Activated CD8-positive, alpha-beta T cell treated with anti-CD3 and anti-CD28 coated beads, Interleukin-2, amount 10 ng/mL, durations not matched to agents 7 days and 5 days (primary cell): ENCODE data around the gene ALDH1A3. TPM values are rescaled to one million over a fixed set of nuclear protein-coding genes. Genes with fewer than 3 reads are reported as not detected.
A peak's percentile ranks its signal among the peaks of the same experiment; 100 is the strongest.

ENCODE experiments used
- ATAC-seq: fragments of 150-1000 bp; cut with Tn5 transposase; one replicate; pipeline ENCODE4 v1.10.0; 2021; ENCODE audit warnings: moderate library complexity
- CTCF ChIA-PET: fragments of 350-600 bp; sonication (Branson Sonifier 250); formaldehyde crosslinking; loops from one replicate; lab custom pipeline; 2021; ENCODE audit warnings: antibody characterized with exemption; lab: Charles Lee
- POLR2A ChIA-PET: fragments of 350-600 bp; sonication (Branson Sonifier 250); formaldehyde crosslinking; loops from one replicate; lab custom pipeline; 2021; ENCODE audit warnings: antibody characterized with exemption; lab: Charles Lee
- DNase-seq: peaks from one replicate; pipeline ENCODE4 v3.0.0-alpha.2; 2020
- H3K27ac Mint-ChIP-seq: one replicate; pipeline ENCODE4 v1.8.0; 2021; ENCODE audit warnings: mild to moderate bottlenecking, mixed read lengths
- H3K27me3 Mint-ChIP-seq: one replicate; pipeline ENCODE4 v1.8.0; 2021; ENCODE audit warnings: low read depth, mixed read lengths
- H3K36me3 Mint-ChIP-seq: one replicate; pipeline ENCODE4 v1.8.0; 2021; ENCODE audit warnings: low read depth, mixed read lengths
- H3K4me1 Mint-ChIP-seq: one replicate; pipeline ENCODE4 v1.8.0; 2021; ENCODE audit warnings: low read depth, mixed read lengths
- H3K4me3 Mint-ChIP-seq: one replicate; pipeline ENCODE4 v1.8.0; 2021; ENCODE audit warnings: mild to moderate bottlenecking, mixed read lengths
- H3K9me3 Mint-ChIP-seq: one replicate; pipeline ENCODE4 v1.8.0; 2022; ENCODE audit warnings: mixed read lengths; ENCODE audit not compliant: insufficient read depth
- total RNA-seq, 2 experiments: library from RNA; stranded (reverse); gene quantifications; one replicate each; pipeline ENCODE4 v1.2.3, GENCODE V29; 2021

The ALDH1A3 gene
- total RNA-seq, result not detected

DNA sequence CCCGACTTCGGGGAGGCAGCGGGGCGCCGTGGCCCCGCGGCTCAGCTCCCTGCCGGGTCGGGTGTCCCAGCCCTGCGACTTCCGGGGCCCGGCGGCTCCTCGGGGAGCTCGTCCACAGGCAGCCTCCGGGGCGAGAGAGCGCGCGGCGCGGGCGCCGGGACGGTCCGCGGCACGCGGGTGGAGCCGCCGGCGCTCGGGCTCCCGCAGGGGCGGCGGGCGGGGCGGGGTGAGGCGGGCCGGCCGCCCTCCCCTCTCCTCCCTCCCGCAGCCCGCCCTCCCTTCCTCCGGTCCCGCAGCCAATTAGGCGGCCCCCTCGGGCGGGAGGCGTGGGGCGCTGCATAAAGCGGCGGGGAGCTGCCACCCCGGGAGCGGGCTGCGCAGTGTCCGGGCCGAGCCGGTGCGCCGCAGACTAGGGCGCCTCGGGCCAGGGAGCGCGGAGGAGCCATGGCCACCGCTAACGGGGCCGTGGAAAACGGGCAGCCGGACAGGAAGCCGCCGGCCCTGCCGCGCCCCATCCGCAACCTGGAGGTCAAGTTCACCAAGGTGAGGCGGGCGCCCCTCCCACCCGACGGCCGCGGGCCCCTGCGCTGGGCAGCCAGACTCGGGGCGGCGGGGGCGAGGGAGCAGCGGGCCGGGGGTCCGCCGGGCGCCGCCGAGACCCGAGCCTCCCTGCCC lies at the start of gene ALDH1A3:
ALDH1A3 (plus strand) TSS at position 368 of the 675 bp plus-strand sequence; CDS start at position 445, 77 bp downstream.
- Mint-ChIP-seq H3K36me3 (no peaks in the 10 kb centered on the region), H3K4me1 (peaks cover 10% of the 10 kb centered on the region), H3K9me3 (no peaks in the 10 kb centered on the region), H3K4me3 (peak within 1 kb of the TSS; percentile 56), H3K27ac (no peak within 1 kb of the TSS), H3K27me3 (peaks cover 72% of the 10 kb centered on the region)
- POLR2A ChIA-PET, result interaction anchor here (0.6 kb wide), 1 partner anchor 9 kb away, joined by 4 read pairs; no protein-coding TSS in a partner anchor
- CTCF ChIA-PET, result no interaction called here
- ATAC-seq, result peak; percentile 64
- DNase-seq, result peak; percentile 23

DNA sequence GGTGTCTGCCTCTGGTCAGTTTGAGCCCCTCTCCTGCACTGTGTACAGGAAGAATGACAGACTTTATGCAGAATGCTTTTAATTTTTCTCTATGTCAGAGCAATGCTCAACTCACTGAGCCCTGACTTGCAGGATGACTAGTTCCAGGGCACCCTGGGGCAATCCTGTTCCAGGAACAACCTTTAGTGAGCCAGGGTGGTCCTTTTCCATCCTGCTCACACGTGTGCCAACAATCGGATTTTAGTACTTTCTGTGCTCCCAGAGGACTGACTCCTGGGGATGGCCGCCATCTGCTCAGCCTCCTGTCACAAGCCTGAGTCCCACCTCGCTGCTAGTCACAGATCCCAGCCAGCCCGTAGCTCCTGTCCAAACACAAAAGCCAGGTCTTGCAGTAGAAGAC lies 48.2 kb upstream of the ALDH1A3 start:
- H3K27ac Mint-ChIP-seq, result no peak overlapping the region
- no peaks in the 10 kb centered on the region for H3K4me1 Mint-ChIP-seq
- H3K4me3 Mint-ChIP-seq, result no peak overlapping the region
- H3K36me3 Mint-ChIP-seq, result no peaks in the 10 kb centered on the region
- ATAC-seq (no peak), DNase-seq (no peak)
- ChIA-PET POLR2A (no interaction called here), CTCF (no interaction called here)
- H3K27me3 Mint-ChIP-seq, result peaks cover 9% of the 10 kb centered on the region
- H3K9me3 Mint-ChIP-seq, result no peaks in the 10 kb centered on the region

DNA sequence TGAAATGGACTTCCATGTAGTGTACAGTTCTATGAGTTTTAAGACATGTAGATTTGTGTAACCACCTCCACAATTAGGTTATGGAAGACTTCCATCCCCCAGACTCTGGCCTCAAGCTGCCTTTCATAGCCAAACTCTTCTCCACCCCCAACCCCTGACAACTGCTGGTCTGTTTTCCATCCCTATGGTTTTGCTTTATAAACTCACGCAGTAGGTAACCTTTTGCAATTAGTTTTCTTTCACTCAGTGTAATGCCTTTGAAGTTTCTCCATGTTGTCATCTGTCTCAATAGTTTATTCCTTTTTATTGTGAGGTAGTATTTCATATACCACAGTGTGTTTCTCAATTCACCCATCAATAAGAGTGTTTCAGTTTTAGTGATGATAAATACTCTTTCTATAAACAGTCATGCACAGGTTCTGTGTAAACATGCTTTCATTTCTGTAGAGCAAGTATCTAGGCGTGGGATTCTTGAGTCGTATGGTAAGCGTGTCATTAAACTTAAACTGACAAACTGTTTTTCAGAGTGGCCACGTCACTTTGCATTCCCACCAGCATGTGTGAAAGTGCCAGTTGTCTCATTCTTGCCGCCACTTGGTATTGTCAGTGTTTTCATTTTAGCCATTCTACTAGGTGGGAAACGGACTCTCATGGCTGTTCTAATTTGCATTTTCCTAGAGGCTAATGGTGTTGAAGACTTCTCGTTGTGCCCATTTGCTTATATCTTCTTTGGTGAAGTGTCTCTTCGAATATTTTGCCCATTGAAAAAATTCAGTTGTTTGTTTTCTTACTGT lies 47.3 kb upstream of the ALDH1A3 start:
- Mint-ChIP-seq H3K27ac (no peak overlapping the region), H3K4me1 (no peaks in the 10 kb centered on the region), H3K9me3 (no peaks in the 10 kb centered on the region), H3K36me3 (no peaks in the 10 kb centered on the region), H3K27me3 (peaks cover 9% of the 10 kb centered on the region), H3K4me3 (no peak overlapping the region)
- ChIA-PET CTCF (no interaction called here), POLR2A (interaction anchor here (0.6 kb wide), 1 partner anchor 555 kb away, joined by 4 read pairs; no protein-coding TSS in a partner anchor)
- DNase-seq (no peak), ATAC-seq (no peak)

DNA sequence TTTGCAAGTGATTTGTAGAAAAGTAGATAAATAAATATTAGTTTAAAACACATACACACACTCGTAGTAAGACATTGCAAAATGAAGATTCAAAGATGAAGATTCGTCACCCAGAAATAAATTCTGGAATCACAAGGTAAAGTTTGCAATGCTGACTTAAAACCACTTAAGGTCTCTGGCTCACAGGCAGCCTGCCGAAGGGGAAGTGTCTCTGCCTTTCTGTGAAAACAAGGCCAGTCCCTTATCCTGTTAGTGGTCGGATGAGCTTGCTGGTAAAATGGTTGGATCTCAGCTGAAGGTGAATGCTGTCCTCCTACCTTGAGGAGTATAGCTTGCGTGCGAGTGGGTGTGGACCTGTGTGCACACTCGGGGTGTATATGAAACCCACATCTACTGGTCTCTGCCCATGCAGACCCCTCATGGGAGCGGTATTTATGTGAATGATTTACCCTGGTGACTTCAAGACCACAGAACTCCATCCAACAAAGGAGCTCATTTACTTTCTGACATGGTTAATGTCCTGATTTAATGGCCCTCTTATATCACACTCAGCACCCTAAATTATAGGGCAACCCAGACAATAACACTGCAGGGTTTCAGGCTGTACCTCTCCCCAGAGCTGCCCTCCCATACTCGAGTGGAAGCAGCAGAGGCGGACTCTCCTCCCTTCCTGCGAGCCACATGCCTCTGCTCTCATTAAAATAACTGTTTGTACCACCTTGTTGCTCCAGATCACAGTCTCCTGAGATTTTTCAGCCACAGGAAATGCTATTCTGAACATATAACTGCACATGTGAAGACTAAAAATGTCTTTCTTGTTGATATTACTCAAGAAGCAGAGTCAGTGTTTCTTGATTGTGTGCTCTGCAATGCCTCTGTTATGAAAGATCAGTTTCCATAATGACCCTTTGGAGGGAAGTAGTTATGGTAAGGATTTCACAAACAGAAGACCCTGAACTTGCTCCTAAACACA lies 45.9 kb upstream of the ALDH1A3 start:
- Mint-ChIP-seq H3K36me3 (no peaks in the 10 kb centered on the region), H3K4me1 (no peaks in the 10 kb centered on the region), H3K27me3 (peaks cover 6% of the 10 kb centered on the region), H3K4me3 (no peak overlapping the region), H3K9me3 (no peaks in the 10 kb centered on the region), H3K27ac (no peak overlapping the region)
- ChIA-PET CTCF (no interaction called here), POLR2A (no interaction called here)
- no peak for DNase-seq
- ATAC-seq, result no peak

DNA sequence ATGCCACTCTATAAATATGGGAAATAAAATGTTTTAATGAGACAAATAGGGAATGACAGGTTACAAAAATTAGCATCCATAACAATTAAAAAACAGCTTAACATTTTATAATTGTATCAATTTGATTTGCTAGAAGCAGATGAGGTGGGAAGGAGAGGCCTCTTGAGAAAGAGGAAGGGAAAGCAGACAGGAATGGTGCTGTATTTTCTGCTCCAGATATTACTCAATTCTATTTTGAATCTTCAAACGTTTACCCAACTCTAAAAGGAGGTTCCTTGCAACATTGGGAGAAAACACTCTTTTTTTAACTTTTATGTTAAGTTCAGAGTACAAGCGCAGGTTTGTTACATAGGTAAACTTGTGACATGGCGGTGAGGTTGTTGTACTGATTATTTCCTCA lies 44.9 kb upstream of the ALDH1A3 start:
- Mint-ChIP-seq H3K4me3 (no peak overlapping the region), H3K9me3 (no peaks in the 10 kb centered on the region), H3K27me3 (peaks cover 6% of the 10 kb centered on the region), H3K4me1 (no peaks in the 10 kb centered on the region), H3K27ac (no peak overlapping the region), H3K36me3 (no peaks in the 10 kb centered on the region)
- DNase-seq (no peak), ATAC-seq (no peak)
- ChIA-PET POLR2A (no interaction called here), CTCF (no interaction called here)

DNA sequence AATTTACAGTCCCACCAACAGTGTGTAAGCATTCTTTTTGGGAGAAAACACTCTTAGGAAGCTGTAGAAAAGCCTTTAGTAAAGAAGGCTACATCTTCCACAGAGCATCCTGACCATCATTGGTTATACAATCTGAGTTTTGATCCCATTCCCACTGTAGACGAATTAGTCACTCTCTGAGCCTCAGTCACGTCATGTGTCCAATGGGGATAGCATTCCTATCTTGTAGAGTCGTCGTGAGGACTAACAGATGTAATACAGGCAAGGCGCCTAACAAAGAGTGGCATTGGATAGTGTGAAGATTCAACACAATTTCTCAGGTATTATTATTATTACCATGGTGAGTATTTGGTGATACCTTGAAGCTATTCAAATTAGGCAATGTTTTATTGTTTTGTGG lies 44.0 kb upstream of the ALDH1A3 start:
- DNase-seq, result no peak
- POLR2A ChIA-PET, result no interaction called here
- CTCF ChIA-PET, result no interaction called here
- Mint-ChIP-seq H3K27me3 (peaks cover 2% of the 10 kb centered on the region), H3K4me3 (no peak overlapping the region), H3K9me3 (no peaks in the 10 kb centered on the region), H3K36me3 (no peaks in the 10 kb centered on the region), H3K27ac (no peak overlapping the region), H3K4me1 (no peaks in the 10 kb centered on the region)
- no peak for ATAC-seq

DNA sequence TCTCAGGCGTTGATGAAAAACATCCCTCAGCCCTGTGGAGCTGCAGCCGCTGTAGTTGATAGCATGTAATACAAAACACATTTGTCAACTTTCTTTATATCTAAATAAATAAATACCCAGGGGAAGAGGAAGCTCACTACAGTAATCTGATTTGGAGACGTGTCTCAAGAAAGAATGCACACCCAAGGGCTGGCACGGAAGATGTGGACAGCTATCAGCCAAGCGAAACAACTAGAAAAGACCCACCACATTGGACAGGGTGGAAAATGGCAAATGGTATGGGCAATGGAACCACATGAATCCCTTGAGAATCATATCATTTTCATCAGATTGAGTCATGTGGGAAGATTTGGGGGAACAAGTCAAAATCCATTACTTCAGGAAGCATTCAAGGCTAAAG lies 43.1 kb upstream of the ALDH1A3 start:
- Mint-ChIP-seq H3K4me3 (no peak overlapping the region), H3K36me3 (no peaks in the 10 kb centered on the region), H3K27ac (no peak overlapping the region), H3K27me3 (peaks cover 5% of the 10 kb centered on the region), H3K4me1 (no peaks in the 10 kb centered on the region), H3K9me3 (no peaks in the 10 kb centered on the region)
- ATAC-seq (no peak), DNase-seq (no peak)
- POLR2A ChIA-PET, result no interaction called here
- CTCF ChIA-PET, result interaction anchor here (1.2 kb wide), 1 partner anchor 20 kb away, joined by 3 read pairs; no protein-coding TSS in a partner anchor

DNA sequence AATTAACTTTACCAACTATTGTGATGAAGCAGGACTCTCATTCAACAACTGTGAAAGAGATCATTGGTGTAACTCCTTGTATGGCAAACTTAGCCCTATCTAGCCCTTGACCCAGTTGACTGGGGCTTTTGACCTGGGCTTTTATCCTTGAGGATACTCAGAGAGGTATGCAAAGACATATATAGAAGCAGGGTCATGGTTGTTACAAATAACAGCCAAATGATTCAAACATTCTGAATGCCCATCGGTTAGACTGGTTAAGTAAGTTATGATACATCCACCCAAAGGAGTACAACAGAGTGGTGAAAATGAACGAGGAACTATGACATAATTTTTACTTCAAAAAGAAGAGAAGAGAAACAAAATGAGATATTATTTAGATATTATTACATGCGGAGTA lies 38.2 kb upstream of the ALDH1A3 start:
- H3K4me1 Mint-ChIP-seq, result no peaks in the 10 kb centered on the region
- no peaks in the 10 kb centered on the region for H3K9me3 Mint-ChIP-seq
- no peak overlapping the region for H3K27ac Mint-ChIP-seq
- no peak overlapping the region for H3K4me3 Mint-ChIP-seq
- DNase-seq (no peak), ATAC-seq (no peak)
- CTCF ChIA-PET, result no interaction called here
- POLR2A ChIA-PET, result no interaction called here
- peaks cover 11% of the 10 kb centered on the region for H3K27me3 Mint-ChIP-seq
- H3K36me3 Mint-ChIP-seq, result no peaks in the 10 kb centered on the region

DNA sequence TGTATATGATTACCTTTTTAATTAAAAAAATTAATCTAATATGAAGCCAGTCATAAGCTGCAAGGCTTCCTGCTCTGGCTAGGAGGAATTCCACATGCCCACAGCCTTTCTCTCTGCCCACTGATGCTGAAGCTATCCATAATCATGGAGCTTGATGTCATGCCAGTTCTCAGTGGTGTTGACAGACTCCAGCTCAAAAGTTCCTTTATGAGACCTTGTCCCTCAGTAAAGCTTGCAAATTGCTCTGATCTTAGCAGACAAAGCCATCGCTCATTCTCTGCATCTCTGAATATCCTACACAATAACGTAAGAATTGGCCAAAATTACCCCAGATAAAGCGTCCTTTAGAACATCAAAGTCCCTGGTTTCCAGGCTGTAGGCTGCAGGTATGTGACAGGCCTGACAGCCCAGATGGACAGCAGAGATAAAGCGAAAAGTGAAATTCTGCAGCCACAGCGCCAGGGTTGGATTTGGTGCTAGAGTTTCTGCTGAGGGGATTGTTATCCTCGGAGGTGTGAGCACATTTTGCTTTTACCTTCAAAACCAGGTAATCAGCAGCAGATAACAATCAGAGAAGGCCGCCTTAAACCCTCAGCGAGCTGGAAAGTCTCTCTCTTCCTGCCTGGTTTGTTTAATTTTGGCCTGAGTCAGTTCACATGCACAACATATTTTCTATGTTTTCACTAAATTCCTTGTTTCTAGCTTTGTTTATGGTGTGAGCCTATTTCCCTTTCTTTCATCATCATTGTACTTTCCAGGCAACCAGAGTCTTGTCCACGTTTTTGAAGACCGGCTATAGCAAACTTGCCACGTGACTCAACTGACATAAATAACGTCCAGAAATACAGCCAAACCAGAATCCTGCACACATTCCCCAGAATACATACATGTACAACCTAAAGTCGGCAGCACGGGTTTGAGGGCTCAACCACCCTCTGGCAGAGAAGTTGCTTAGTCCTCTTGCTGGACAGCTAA lies 36.6 kb upstream of the ALDH1A3 start:
- H3K27me3 Mint-ChIP-seq, result peaks cover 11% of the 10 kb centered on the region
- DNase-seq (no peak), ATAC-seq (no peak)
- H3K4me3 Mint-ChIP-seq, result no peak overlapping the region
- H3K36me3 Mint-ChIP-seq, result no peaks in the 10 kb centered on the region
- H3K27ac Mint-ChIP-seq, result no peak overlapping the region
- no peaks in the 10 kb centered on the region for H3K9me3 Mint-ChIP-seq
- CTCF ChIA-PET, result interaction anchor here (0.7 kb wide), 1 partner anchor 17 kb away, joined by 5 read pairs; no protein-coding TSS in a partner anchor
- H3K4me1 Mint-ChIP-seq, result no peaks in the 10 kb centered on the region
- POLR2A ChIA-PET, result no interaction called here

DNA sequence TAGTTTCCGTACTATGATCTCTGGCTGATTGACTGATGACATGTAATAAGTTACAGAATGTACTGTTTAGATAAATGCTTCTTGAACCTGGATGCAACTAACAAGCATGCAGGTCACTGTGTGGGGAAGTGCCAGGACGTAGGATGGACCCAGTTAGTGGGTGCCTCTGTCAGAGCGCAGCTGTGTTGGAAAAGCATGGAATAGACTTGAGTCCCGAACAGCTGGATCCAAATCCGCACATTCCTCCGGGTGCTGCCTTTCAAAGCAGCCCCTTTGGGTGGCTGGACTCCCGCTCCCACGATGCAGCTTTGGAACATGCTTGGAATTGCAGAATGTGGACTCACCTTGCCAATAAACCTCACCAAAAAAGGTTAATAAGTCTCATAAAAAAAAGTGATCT lies 35.5 kb upstream of the ALDH1A3 start:
- peaks cover 17% of the 10 kb centered on the region for H3K27me3 Mint-ChIP-seq
- no peak for DNase-seq
- peaks cover 1% of the 10 kb centered on the region for H3K4me1 Mint-ChIP-seq
- H3K27ac Mint-ChIP-seq, result no peak overlapping the region
- no peaks in the 10 kb centered on the region for H3K9me3 Mint-ChIP-seq
- POLR2A ChIA-PET, result no interaction called here
- no peaks in the 10 kb centered on the region for H3K36me3 Mint-ChIP-seq
- no peak for ATAC-seq
- CTCF ChIA-PET, result no interaction called here
- H3K4me3 Mint-ChIP-seq, result no peak overlapping the region

DNA sequence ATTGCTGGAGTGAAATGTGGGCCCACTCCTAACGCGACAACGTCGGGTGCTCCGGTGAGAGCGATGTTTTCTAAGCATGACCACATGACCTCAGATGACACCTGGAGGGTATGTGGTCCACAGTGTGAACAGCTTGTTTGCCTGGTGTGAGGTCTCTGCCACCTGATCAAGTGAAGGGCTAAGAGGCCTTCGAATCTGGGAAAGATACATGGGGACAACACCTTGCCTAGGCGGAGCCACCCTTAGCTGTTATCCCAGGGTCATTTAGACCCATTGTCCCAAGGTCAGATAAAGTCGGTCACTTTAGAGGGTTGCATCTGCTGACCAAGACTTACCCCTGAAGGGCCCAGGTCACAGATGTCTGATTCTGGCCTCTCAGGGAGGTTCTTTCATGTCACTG lies 34.9 kb upstream of the ALDH1A3 start:
- peaks cover 17% of the 10 kb centered on the region for H3K27me3 Mint-ChIP-seq
- ATAC-seq, result no peak
- ChIA-PET POLR2A (no interaction called here), CTCF (interaction anchor here (2.2 kb wide), 1 partner anchor 28 kb away, joined by 5 read pairs; no protein-coding TSS in a partner anchor)
- H3K4me1 Mint-ChIP-seq, result peaks cover 4% of the 10 kb centered on the region
- no peak for DNase-seq
- H3K36me3 Mint-ChIP-seq, result no peaks in the 10 kb centered on the region
- no peaks in the 10 kb centered on the region for H3K9me3 Mint-ChIP-seq
- H3K27ac Mint-ChIP-seq, result no peak overlapping the region
- H3K4me3 Mint-ChIP-seq, result no peak overlapping the region
